HepG2 (cell line): Measurements from ENCODE around the gene RMI2. TPM values are rescaled to one million over a fixed set of nuclear protein-coding genes. Genes with fewer than 3 reads are reported as not detected.

Experiments used
- AGO1 ChIP-seq: fragments of 200-400 bp; formaldehyde crosslinking; IDR thresholded peaks from 2 replicates; pipeline ENCODE4 v1.6.1; 2017; ENCODE audit warnings: mild to moderate bottlenecking, low read depth, low read length, moderate library complexity; ENCODE audit not compliant: poor library complexity, severe bottlenecking
- IKZF4 ChIP-seq: sonication (generic); formaldehyde crosslinking; IDR thresholded peaks from 2 replicates; pipeline ENCODE4 v1.5.1; 2020; ENCODE audit warnings: borderline replicate concordance, mild to moderate bottlenecking, low read depth, missing genetic modification reagents; ENCODE audit errors: not compliant biosample characterization
- MLLT10 ChIP-seq: sonication (generic); formaldehyde crosslinking; IDR thresholded peaks from 2 replicates; pipeline ENCODE4 v1.4.0; 2020; ENCODE audit warnings: missing genetic modification reagents
- NCOA2 ChIP-seq: sonication (generic); formaldehyde crosslinking; IDR thresholded peaks from 2 replicates; pipeline ENCODE4 v1.8.0; 2022; ENCODE audit warnings: inconsistent platforms
- ZBTB21 ChIP-seq: sonication (generic); formaldehyde crosslinking; IDR thresholded peaks from 2 replicates; pipeline ENCODE4 v1.4.0; 2020; ENCODE audit warnings: missing genetic modification reagents
- ZBTB40 ChIP-seq, 2 experiments: fragments of 450-650 bp in 1 of 2; sonication (generic) in 1 of 2; formaldehyde crosslinking in 1 of 2; IDR thresholded peaks; 2 replicates each; pipeline versions ENCODE4 v1.6.1 to v1.8.0; 2016 to 2022; ENCODE audit warnings: antibody characterized with exemption in 1 of 2, mild to moderate bottlenecking in 1 of 2, missing genetic modification reagents in 1 of 2
- ZBTB43 ChIP-seq: sonication (generic); formaldehyde crosslinking; conservative IDR thresholded peaks from 2 replicates; pipeline ENCODE4 v1.4.0; 2020; ENCODE audit warnings: missing genetic modification reagents
- ZEB1 ChIP-seq: IDR thresholded peaks from 2 replicates; pipeline ENCODE4 v1.6.1; 2012; ENCODE audit warnings: mild to moderate bottlenecking, low read depth, inconsistent platforms; ENCODE audit not compliant: insufficient replicate concordance
- ZNF512B ChIP-seq: sonication (generic); formaldehyde crosslinking; IDR thresholded peaks from 2 replicates; pipeline ENCODE4 v1.5.1; 2020; ENCODE audit warnings: missing genetic modification reagents, mild to moderate bottlenecking, borderline replicate concordance
- ZNF547 ChIP-seq: sonication (generic); formaldehyde crosslinking; IDR thresholded peaks from 2 replicates; pipeline ENCODE4 v1.5.1; 2020; ENCODE audit warnings: mild to moderate bottlenecking, missing genetic modification reagents
- ZNF883 ChIP-seq: sonication (generic); formaldehyde crosslinking; IDR thresholded peaks from 2 replicates; pipeline ENCODE4 v1.5.1; 2020; ENCODE audit warnings: mild to moderate bottlenecking, missing genetic modification reagents; ENCODE audit errors: not compliant biosample characterization
- polyA plus RNA-seq, 8 experiments: library from polyadenylated mRNA; depleted of rRNA in 3 of 8; stranded (reverse) in 7 of 8; unstranded in 1 of 8; fragments of >200 nt; fragmentation: Illumina TruSeq in 4 of 8; extraction: Trizol in 4 of 8; gene quantifications; 2 replicates each; pipeline versions ENCODE4 v1.2.1 to v1.2.3, GENCODE V29; 2011 to 2016; ENCODE audit warnings: low read depth in 4 of 8, missing spikeins in 1 of 8, mixed read lengths in 1 of 8; ENCODE audit not compliant: insufficient read depth in 1 of 8
- total RNA-seq, 5 experiments: library from RNA; depleted of rRNA; stranded (reverse); fragments of >200 nt; fragmentation: Illumina TruSeq; extraction: Trizol; gene quantifications; 2 replicates each; pipeline ENCODE4 v1.2.3, GENCODE V29; 2016; ENCODE audit warnings: low read depth in 1 of 5
- TF ChIP-seq, protein P1 (sequence below): sonication (generic); formaldehyde crosslinking; conservative IDR thresholded peaks from 2 replicates; pipeline ENCODE4 v1.8.1; 2023; ENCODE audit warnings: missing genetic modification reagents

The RMI2 gene
- total and polyA plus RNA-seq, 2 of the 13 experiments (the other 11 are each of a cell fraction or from before 2014, with no cell fraction given), result 24.5 to 55.7 TPM

DNA sequence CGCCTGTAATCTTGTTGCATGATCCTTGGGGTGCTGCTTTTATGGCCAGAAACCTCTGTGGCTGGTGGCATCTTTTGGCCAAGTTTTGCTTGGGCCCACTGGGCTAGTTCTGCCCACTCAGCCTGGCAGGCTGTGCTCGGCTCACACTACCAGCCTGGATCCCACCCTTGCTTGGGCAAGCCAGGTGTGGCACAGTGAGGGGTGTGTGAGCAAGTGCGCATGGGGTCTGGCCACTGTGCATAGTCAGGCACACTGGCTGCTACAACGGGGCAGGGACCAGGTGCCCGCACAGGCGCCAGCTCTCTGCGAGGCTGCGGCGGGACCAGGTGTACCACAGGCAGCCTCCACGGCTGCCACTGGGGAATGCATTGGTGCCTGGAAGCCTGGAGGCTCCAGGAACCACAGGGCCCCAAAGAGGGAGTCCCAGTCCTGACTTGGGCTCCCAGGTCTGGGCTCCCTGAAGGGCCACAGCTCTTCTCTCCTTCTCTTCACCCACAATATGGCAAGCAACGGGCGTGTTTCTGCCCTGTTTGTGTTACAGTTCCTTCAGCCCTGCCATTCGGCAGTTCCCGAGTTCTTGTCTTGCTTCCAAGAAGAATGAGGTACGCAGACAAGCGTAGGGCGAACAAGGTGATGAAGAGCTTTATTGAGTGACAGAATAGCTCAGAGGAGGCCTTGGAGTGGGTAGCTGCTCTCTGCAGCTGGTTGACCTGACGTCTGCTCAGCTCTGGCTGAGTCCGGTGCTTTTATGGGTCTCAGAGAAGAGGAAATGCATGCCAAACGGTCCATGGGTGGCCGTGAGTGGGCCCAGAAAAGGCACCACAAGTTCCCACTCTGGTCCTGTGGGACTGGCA lies 37.4 kb upstream of the RMI2 start (continued):
- no peak for TF ChIP-seq ZBTB40 (IDR thresholded peaks at IDR 0.05)
- 0 out of 2 replicates have a peak, but pooled peaks have one; percentile 66 for TF ChIP-seq ZBTB40 (CRISPR knock-in tag; IDR thresholded peaks at IDR 0.05)
- peak; percentile 9 for TF ChIP-seq ZNF883 (CRISPR knock-in tag)
- TF ChIP-seq ZBTB21 (CRISPR knock-in tag), result no peak
- 0 out of 2 replicates have a peak, but pooled peaks have one; percentile 23 for TF ChIP-seq ZNF512B (CRISPR knock-in tag)
- no peak for TF ChIP-seq ZBTB43 (CRISPR knock-in tag)
- 0 out of 2 replicates have a peak, but pooled peaks have one; percentile 70 for TF ChIP-seq ZNF547 (CRISPR knock-in tag)
- TF ChIP-seq IKZF4 (CRISPR knock-in tag), result no peak
- TF ChIP-seq AGO1, result no peak
- TF ChIP-seq ZEB1, result no peak
- TF ChIP-seq NCOA2 (CRISPR knock-in tag), result peak; percentile 2; the same call in 1 of the 2 replicates
- TF ChIP-seq MLLT10 (CRISPR knock-in tag), result no peak
- TF ChIP-seq, protein P1, sequence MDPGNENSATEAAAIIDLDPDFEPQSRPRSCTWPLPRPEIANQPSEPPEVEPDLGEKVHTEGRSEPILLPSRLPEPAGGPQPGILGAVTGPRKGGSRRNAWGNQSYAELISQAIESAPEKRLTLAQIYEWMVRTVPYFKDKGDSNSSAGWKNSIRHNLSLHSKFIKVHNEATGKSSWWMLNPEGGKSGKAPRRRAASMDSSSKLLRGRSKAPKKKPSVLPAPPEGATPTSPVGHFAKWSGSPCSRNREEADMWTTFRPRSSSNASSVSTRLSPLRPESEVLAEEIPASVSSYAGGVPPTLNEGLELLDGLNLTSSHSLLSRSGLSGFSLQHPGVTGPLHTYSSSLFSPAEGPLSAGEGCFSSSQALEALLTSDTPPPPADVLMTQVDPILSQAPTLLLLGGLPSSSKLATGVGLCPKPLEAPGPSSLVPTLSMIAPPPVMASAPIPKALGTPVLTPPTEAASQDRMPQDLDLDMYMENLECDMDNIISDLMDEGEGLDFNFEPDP, result no peak
